COLO668 (cell line): ENCODE data around the gene ATG16L2.
A peak's percentile ranks its signal among the peaks of the same experiment; 100 is the strongest.
"Not testable (repeated sequence)": the region's sequence is repeated elsewhere in the genome, so short reads cannot be mapped to it uniquely, and the experiment has no call there.

Experiments used
- DNase-seq: peaks from one replicate; lab custom pipeline; 2025; ENCODE audit not compliant: unreplicated experiment; lab: John Stamatoyannopoulos, UW

ATG16L2 gene

DNA sequence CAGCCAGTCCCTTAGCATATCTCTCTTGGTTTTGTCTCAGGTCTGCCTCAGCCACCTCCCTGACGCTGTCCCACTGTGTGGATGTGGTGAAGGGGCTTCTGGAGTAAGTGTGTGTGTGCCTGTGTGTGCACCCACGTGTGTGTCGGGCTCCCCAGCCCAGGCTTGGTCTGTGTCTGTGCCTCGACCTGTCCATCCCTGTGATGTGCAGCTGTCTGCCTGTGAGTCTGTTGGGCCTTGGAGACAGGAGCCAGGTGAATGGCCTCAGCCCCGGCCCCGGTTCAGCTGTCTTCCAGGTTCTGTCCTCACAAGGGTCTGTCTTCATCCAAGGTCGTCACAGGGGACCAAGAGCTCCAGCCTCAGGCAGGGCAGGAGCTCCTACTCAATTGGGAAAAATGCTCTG, 9.8 kb downstream of the ATG16L2 start:
- no peak for DNase-seq

DNA sequence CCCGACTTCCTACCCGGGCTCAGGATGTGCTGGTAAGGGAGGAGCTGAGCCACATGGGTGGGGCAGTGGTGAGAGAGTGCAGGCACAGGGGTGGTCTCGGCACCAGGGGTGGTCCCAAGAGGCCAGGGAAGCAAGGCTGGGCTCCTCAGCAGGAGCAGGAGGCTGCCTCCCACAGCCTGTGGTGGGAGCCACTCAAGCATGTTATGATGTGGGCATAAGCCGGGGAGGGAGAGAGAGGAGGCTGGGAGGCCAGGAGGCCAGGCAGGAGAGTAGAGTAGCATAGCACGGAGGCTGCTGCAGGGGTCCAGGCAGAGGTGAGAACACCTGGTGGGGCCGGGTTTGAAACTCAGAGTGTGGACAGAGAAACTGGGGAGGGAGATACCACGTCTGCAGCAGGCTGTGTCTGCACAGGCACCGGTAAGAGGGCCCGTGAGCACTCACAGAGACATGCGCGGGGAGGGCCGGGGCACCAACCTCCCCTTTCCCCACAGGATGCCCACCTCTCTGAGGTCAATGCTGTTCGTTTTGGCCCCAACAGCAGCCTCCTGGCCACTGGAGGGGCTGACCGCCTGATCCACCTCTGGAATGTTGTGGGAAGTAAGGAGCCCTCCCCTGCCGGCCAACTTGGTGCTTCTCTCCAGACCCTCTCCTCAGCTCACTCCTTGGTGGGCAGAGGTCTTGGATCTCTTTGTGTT, 10.7 kb downstream of the ATG16L2 start:
- no peak for DNase-seq

DNA sequence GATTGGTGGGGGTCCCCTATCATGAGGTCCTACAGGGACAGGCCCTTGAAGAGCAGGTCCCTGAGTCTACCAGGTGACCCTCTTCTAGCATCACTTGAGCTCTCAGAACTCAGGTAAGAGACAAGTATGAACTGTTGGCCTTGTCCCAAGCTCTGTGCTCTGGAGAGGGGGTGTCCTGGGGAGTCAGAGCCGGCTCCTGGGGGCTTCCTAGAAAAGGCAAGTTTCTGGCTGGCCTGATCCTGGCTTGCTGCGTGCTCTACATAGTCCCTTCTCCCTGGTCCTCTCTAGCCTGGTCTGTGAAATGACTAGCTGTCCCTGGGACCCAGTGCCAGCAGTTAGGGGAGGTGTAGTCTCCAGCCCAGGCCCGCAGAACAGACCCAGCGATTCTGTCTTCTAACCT, 11.4 kb downstream of the ATG16L2 start:
- DNase-seq, result no peak

DNA sequence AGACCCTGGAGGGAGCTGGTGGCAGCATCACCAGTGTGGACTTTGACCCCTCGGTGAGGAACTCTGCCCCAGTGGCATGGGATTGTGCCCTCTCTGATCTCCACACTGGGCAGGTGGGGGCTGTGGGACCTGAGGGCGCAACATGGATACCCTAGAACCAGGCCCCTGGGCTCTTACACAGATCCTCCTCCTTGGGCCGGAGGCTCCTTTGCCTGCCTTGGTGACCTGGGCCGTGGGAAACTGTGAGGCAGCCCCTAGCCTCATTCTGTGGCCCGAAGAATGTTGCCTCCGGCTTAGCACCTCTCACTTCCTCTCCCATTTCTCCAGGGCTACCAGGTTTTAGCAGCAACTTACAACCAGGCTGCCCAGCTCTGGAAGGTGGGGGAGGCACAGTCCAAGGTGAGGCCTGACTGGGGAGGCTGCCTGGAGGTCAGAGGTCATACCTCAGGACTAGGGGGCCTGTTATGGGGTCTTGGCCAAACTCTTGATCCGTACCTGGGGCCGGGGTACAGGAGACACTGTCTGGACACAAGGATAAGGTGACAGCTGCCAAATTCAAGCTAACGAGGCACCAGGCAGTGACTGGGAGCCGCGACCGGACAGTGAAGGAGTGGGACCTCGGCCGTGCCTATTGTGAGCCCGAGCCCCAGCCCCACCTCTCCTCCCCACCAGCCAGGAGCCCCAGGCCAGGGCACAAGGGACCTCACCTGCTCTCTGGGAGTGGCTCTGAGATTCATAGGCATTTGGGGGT, 12.2 kb downstream of the ATG16L2 start:
- no peak for DNase-seq

DNA sequence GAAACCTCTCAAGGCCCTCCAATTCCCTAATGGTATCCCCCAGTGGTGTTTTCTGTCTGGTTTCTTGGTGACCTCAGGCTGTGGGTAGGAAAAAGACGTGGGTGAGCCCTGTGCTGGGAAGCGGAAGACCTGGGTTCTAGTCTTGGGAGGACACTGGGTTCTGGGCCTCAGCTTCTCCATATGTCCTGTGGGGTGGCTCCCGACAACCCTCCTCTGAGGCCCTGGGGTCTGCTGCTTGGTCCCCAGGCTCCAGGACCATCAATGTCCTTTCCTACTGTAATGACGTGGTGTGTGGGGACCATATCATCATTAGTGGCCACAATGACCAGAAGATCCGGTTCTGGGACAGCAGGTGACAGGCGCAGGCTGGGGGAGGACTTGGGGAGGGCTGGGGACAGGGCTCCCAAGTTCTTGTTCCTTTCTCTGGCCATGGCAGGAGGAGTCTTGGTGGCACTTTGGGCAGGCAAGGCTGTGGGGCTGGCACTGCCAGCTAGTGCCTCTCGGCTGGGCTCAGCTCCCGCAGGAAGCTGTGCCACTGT, 12.8 kb downstream of the ATG16L2 start:
- DNase-seq, result no peak

DNA sequence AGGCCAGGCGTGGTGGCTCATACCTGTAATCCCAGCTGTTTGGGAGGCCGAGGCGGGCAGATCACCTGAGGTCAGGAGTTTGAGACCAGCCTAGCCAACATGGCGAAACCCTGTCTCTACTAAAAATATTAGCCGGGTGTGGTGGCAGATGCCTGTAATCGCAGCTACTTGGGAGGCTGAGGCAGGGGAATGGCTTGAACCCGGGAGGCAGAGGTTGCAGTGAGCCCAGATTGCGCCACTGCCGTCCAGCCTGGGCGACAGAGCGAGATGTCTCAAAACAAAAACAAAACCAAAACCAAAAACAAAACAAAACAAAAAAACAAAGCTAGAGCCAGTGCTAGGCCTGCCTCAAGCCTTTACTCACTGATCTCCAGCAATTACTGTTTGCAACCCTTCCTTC, 13.4 kb downstream of the ATG16L2 start:
- not testable (repeated sequence) for DNase-seq

DNA sequence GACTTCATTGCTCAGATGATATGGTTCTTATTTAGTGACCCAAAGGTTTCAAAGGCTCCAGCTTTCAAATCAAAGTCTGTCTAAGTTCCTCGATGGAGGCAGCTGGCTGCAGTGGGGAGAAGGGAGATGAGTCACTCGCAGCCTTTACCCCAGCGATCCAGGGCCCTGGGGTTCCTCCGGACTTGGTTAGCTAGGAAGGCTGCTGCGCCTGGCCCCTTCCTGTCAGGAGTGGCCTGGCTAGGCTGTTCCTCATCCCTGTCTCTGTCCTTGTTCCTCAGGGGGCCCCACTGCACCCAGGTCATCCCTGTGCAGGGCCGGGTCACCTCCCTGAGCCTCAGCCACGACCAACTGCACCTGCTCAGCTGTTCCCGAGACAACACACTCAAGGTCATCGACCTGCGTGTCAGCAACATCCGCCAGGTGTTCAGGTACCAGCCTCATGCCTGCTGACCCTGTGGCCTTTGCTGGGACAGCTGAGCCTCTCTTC, 13.9 kb downstream of the ATG16L2 start:
- DNase-seq, result peak; percentile 55

DNA sequence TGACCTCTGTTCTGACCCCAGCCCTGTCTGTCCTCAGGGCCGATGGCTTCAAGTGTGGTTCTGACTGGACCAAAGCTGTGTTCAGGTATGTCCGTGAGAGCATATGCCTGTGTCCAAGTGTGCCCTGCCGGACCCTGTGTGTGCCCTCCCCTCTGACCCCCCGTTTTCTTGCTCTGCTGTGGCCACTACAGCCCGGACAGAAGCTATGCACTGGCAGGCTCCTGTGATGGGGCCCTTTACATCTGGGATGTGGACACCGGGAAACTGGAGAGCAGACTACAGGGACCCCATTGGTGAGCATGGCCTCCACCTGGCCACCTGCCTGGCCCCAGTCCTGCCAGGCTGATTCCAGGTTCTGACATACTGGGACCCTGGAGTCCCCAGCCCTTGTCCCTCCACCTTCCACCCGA, 14.5 kb downstream of the ATG16L2 start:
- DNase-seq, result no peak

DNA sequence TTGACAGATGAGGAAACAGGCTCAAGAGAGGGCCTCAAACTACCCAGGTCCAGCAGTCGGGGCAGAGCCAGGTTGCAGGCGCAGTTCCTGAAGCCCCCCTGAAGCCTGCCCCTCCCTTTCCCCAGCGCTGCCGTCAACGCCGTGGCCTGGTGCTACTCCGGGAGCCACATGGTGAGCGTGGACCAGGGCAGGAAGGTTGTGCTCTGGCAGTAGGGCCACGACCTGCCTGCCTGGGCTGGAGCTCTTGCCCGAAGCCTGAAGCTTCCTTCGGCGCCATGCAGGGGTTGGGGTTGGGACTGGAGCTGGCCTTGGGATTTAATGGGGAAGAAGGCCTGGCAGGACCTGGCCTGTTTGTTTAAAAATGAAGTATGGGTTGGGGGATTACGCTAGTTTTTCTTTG, 15.0 kb downstream of the ATG16L2 start:
- no peak for DNase-seq

DNA sequence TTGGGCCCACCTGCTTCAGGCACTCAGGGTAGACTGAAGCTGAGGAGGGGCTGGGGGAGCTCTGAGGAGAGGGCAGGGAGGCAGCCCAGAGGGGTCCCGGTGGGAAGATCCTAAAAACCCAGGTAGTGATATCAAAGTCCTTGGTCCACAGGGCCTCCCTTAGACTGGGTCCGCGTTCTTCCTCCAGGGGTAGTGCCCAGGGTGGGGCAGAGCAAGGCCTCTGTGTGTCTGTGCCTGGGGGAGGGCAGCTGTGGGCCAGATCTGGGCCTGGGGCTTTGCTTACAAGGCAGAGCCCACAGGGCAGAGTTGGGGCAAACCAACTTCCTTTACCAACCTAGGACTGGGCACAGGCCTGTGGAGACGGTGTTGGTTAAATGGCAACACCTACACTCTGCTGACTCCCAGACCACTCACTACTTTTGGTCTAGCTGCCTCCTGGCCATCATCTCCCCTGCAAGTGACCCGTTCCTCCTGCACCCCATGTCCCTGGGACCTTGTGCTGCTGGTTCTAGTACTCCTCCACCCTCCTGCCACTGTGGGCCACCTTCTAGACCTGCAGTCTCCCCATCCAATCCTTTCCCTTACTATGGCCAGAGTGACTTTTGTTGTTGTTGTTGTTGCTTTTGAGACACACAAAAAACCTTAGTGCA, 15.8 kb downstream of the ATG16L2 start:
- no peak for DNase-seq

DNA sequence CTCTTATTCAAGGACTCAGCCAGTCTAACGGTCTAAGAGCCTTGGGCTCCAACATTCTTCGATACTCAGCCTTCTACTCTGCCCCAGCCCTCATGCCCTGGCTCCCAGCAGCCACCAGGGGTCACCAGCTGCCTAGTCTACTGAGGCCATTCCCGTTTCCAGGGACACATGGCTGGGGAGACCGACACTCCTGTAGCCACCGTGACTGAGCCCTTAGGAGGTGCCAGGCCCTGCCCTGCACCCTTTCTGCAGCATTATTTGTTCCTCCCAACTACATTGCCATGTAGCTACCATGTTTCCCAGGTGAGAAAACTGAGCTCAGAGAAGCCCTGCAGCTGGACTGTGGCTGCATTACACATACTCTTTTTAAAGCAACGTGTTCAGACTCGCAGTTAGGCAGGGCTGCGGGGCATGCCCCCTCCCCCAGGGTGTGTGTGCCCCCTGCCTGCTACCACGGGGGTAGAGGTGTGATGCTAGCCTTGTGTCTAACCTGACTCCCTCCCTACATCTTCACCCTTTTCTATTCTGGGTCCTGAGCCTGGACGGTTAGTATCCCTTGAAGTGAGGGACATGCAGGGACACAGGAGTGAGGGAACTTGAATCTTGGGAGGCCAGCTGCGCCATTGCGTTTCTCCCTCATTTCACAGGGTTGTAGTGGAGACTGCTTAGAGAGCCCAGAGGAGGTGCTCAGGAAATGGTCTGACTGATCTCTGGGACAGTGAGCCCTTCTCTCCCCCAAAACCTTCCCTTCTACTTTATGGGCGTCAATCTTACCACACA, 17.5 kb downstream of the ATG16L2 start:
- DNase-seq, result peak; percentile 58

DNA sequence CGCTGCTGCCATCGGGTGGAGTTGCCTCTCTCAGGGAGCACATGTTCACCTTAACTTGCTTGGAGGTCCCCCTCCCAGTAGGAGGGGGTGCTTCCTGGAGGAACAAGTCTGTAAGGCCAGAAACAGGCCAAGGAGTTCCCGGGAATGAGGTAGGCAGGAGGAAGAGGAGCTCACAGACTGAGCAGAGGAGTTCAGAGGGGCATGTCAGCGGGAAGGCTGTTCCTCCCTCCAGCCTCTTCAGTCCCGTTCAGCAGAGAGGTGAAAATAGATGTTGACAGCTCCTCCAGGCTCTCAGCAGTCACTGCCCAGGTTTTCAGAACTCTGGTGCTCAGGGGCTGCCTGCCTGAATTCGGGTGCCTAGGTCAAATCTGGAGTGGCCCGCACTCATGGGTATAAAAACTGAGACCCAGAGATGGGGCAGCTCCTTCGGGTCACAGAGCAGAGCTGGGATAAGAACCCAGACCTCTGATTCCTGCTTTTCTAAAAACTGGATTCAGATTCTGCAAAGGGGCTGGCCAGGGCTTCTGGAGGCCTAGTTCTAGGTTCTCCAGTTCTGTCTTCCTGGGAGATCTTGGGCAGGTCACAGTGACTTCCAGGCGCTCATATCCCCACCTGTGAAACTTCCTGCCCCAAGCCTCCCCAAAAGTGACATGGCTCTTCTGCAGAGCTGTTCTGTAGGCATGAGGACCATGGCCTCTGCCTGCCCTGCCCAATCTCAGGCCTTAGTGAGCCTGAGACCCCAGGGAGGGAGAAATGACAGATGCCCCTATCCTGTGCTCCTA, 18.3 kb downstream of the ATG16L2 start:
- no peak for DNase-seq

DNA sequence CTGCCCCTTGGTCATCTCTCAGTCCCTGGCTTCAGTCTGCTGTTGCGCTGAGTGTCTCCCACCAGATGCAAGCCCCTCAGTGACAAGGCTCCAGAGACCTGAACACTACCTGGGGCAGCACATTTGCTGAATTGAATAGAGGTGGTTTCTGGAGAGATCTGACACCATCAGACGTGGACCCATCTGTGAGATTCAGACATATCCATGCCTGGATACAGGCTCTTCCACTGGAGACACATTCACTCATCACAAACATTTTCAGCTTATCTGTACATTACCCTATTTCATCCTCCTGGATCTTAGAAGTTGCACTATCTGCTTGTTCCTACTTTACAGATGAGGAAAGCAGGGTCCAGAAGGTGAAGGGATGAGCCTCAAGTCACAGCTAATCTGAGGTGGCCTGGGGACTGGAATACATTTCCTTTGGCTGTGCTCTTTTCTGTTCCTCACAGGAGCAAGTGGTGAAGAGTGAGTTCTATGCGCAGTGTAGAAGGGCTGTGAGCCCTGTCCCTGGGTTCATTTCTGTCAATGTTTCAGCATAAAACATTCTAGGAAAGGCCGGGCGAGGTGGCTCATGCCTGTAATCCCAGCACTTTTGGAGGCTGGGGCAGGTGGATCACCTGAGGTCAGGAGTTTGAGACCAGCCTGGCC, 19.0 kb downstream of the ATG16L2 start:
- no peak for DNase-seq

DNA sequence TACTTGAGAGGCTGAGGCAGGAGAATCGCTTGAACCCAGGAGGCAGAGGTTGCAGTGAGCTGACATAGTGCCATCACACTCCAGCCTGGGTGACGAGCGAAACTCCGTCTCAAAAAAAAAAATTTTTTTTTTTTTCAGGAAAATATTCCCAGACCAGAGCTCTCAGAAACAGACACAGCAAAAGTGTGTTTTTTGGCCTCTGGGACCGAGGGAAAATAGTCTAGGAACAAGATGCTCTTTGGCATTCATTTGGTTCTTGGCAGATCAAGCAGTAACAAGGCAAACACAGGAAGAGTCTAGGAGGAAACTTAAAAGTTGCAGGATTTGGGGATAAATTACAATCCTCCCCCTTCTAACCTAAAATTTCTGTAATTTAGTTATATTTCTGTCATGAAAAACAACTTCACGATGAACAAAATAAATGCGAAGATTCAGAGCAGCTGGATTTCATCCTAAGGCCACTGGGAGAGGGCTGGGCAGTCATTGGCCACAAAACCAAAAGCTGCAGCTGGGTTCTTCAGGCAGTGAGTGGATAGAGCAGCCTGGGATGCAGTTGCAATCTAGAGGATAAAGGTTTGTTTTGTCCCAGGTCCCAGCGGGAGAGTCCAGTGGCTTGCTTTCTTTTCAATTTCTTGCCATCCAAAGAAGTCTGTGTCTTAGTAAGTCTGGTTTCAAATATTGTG, 19.7 kb downstream of the ATG16L2 start:
- no peak for DNase-seq

DNA sequence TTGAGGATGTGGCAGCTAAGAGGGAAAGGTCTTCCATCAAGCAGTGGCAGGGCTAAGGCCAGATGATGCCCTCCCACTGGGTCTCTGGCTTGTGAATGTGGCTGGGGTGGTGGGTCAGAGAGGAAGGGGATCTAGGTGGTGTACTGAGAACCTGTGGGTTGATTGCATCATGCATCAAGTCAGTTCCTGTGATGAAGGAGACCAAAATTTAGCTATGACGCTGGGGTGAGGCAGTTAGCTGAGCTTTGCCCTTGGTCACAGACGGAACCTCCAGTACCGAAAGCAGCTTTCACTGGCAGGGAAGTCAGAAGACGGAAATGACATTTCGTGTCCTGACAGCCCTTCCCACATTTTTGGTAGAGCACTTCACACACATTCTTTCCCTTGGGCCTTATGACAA, 20.7 kb downstream of the ATG16L2 start:
- DNase-seq, result no peak

DNA sequence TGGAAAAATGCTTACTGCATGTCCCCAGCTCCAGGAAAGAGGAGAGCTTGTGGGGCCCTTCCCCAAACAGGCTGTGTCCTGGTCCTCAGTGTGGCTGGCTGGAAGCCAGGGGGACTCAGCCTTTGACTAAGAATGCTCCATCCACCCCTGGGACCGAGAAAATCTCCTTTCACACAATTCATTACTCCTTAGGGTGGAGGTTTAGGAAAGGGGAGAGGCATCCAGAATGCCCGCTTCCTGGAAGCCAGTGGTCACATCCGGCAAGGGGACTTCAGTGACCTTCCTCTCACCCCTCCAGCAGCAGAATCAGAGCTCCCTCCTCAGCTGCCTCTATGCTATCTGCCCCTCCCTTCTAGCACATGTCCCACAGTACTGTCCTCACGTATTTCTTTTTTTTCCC, 21.9 kb downstream of the ATG16L2 start:
- no peak for DNase-seq

DNA sequence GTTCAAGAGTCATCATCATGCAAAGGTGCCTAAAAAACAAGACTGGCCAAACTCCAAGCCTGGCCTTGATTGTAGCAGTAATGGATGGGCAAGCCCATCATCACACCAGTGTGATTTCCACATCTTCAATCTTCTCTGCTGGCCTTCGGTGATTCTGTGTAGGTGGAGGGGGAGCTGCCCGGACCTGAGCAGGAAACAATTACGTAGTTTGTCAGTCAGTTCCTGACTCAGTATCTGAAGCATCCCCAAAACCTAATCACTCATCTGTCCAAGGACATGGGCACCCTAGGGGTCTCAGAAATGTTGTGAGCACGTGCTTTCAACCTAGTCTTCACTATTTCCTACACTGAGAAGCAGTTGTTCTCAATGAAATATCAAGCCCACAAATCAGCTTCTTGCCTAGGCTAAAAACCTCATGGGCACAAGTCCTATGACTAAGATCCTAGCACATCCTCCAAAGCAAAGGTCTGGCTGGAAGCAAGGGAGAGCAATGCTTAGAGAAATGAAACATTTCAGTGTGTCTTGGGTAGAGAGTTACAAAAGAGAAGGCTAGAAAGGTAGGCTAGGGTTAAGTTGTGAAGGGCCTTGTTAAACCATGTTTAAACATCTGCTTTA, 24.6 kb downstream of the ATG16L2 start:
- DNase-seq, result no peak

DNA sequence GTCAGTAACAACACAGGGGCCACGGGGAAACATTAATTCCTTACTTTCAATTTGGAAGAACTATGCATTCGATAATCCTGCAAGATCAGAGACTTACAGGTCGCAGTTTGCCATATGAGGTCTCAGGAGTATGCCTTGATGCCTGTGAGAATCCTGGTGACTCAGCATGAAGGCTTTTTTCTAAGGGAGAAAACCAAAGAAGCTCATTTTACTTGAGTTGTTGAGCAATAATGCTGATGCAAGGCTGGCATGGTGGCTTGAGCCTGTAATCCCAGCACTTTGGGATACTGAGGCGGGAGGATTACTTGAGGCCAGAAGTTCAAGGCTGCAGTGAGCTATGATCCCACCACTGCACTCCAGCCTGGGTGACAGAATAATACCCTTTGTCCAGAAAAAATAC, 26.6 kb downstream of the ATG16L2 start:
- no peak for DNase-seq

DNA sequence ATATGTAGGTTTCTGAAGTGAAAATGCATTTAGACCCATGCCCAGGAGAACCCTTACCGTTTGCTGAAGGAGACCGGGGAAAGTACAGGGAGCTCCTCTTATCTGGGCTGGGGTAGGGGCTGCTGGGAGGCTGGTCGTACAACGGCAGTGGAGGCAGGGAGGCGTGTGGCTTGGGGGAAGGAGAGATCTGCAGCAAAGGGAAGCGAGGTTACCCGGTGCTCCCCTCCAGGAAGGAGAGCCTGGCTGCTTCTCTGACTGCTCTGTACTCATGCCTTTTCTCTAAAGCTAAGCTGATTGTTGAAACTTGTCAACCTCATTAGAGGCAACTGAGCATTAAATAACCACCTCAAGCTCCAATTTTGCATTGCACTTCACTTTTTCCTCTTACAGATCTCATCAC, 27.2 kb downstream of the ATG16L2 start:
- no peak for DNase-seq
